Gastroesophageal sphincter (tissue), 4 donors: ENCODE results near the gene TTC32. TPM values are rescaled to one million over a fixed set of nuclear protein-coding genes. Genes with fewer than 3 reads are reported as not detected.

Experiments used
- ATAC-seq: fragments of 150-250 bp; one replicate; pipeline ENCODE4 v1.9.1; 2016; ENCODE audit warnings: mild to moderate bottlenecking, moderate library complexity
- H3K27ac ChIP-seq, 4 donors: fragments of 200-600 bp; sonication (generic) in 3 of 4; 1 replicate in 3 of 4; 2 replicates in 1 of 4; pipeline ENCODE4 v1.5.1; 2016 to 2019
- H3K27me3 ChIP-seq: fragments of 200-600 bp; sonication (generic); one replicate; pipeline ENCODE4 v1.5.1; 2019
- H3K36me3 ChIP-seq, 2 donors: fragments of 200-600 bp; sonication (generic); one replicate each; pipeline ENCODE4 v1.5.1; 2019; ENCODE audit warnings: control low read depth in 1 of 2
- H3K4me1 ChIP-seq, 3 donors: fragments of 200-600 bp; sonication (generic); 1 replicate in 2 of 3; 2 replicates in 1 of 3; pipeline ENCODE4 v1.5.1; 2016 to 2019; ENCODE audit warnings: control low read depth in 2 of 3
- H3K4me3 ChIP-seq, 2 donors: fragments of 200-600 bp; sonication (generic); one replicate each; pipeline ENCODE4 v1.5.1; 2019; ENCODE audit warnings: mild to moderate bottlenecking in 1 of 2, moderate library complexity in 1 of 2
- H3K9me3 ChIP-seq, 3 donors: fragments of 200-600 bp; sonication (generic); one replicate each; pipeline ENCODE4 v1.5.1; 2017 to 2019; ENCODE audit warnings: control low read depth in 2 of 3
- CTCF ChIP-seq, 4 experiments: fragments of 200-600 bp in 2 of 4; fragments of 450-650 bp in 2 of 4; sonication (generic) in 1 of 4; IDR thresholded peaks; one replicate each; pipeline ENCODE4 v1.5.1; 2017 to 2019; ENCODE audit warnings: antibody characterized with exemption in 4 of 4, mild to moderate bottlenecking in 2 of 4, moderate library complexity in 2 of 4
- EP300 ChIP-seq: sonication (generic); formaldehyde crosslinking; IDR thresholded peaks from one replicate; pipeline ENCODE4 v1.6.1; 2017; ENCODE audit warnings: antibody characterized with exemption, mild to moderate bottlenecking
- POLR2A ChIP-seq, 2 donors: fragments of 450-650 bp; IDR thresholded peaks; one replicate each; pipeline ENCODE4 v1.6.1; 2017; ENCODE audit warnings: antibody characterized with exemption in 2 of 2, mild to moderate bottlenecking in 2 of 2, moderate library complexity in 1 of 2
- POLR2AphosphoS5 ChIP-seq: sonication (generic); formaldehyde crosslinking; IDR thresholded peaks from one replicate; pipeline ENCODE4 v1.6.1; 2017; ENCODE audit warnings: antibody characterized with exemption
- WGBS, 2 donors: methylation state at CpG; one replicate each; pipeline ENCODE4 v1.1.5; 2018; ENCODE audit warnings: low coverage in 1 of 2; 5-methylcytosine and 5-hydroxymethylcytosine counted together
- total RNA-seq, 4 donors: library from RNA; depleted of rRNA; stranded (reverse); fragments of >200 nt; gene quantifications; one replicate each; pipeline ENCODE4 v1.1.0, GENCODE V29; 2016

Gene TTC32
- 10 to 100 TPM; 17.1 to 37.5 (median 17.9) TPM for total RNA-seq

- Histone ChIP-seq H3K27ac (peak within 1 kb of the TSS; percentile 76 to 96 (median 95)), H3K4me3 (peak within 1 kb of the TSS; percentile 79 to 83), H3K4me1 (peaks cover 15 to 49% (median 22%) of the 10 kb centered on the region in 3 donors), H3K9me3 (no peaks in the 10 kb centered on the region), H3K36me3 (no peaks in the 10 kb centered on the region), H3K27me3 (no peaks in the 10 kb centered on the region)
- 0 to 2% methylated on average over 5 to 21 of the region's 65 CpGs for WGBS, 2 donors
- peak; percentile 96 for ATAC-seq
- peak; percentile 75 for TF ChIP-seq POLR2AphosphoS5
- TF ChIP-seq CTCF (IDR thresholded peaks at IDR 0.05) = peak in 2 of 4 experiments; percentile 3 to 35
- TF ChIP-seq EP300 = no peak
- peak; percentile 82 to 87 for TF ChIP-seq POLR2A (IDR thresholded peaks at IDR 0.05)
Observed at GRCh38 chr2:19901442-19902215, at the start of gene TTC32. TTC32 (minus strand) TSS chr2:19901983; CDS start chr2:19901854, 129 bp downstream.

GRCh38 chr2:19949071-19949470, 47.3 kb upstream of the TTC32 start:
- no peak for ATAC-seq
- Histone ChIP-seq H3K27ac (no peak overlapping the region), H3K9me3 (no peaks in the 10 kb centered on the region)

GRCh38 chr2:19947184-19947940, 45.6 kb upstream of the TTC32 start:
- ATAC-seq = no peak
- Histone ChIP-seq H3K4me3 (no peak overlapping the region), H3K4me1 (peaks cover 0 to 12% (median 0%) of the 10 kb centered on the region in 3 donors), H3K27me3 (no peaks in the 10 kb centered on the region), H3K36me3 (peaks cover 0 to 24% of the 10 kb centered on the region in 2 donors), H3K27ac (no peak overlapping the region), H3K9me3 (no peaks in the 10 kb centered on the region)
- 75 to 77% methylated on average over 4 of the region's 4 CpGs for WGBS, 2 donors
- TF ChIP-seq POLR2A (IDR thresholded peaks at IDR 0.05) = no peak
- TF ChIP-seq CTCF (IDR thresholded peaks at IDR 0.05) = no peak
- TF ChIP-seq EP300 = no peak
- TF ChIP-seq POLR2AphosphoS5 = no peak

More at GRCh38 chr2:19949071-19949470, 47.3 kb upstream of the TTC32 start:
- H3K4me3 ChIP-seq = no peak overlapping the region
- TF ChIP-seq CTCF (IDR thresholded peaks at IDR 0.05) (no peak), EP300 (no peak), POLR2AphosphoS5 (no peak), POLR2A (IDR thresholded peaks at IDR 0.05) (no peak)
- no peaks in the 10 kb centered on the region for H3K27me3 ChIP-seq
- peaks cover 0 to 33% of the 10 kb centered on the region in 2 donors for H3K36me3 ChIP-seq
- H3K4me1 ChIP-seq = peaks cover 0 to 12% (median 0%) of the 10 kb centered on the region in 3 donors

- Histone ChIP-seq H3K27me3 (no peaks in the 10 kb centered on the region), H3K9me3 (no peaks in the 10 kb centered on the region), H3K27ac (no peak overlapping the region), H3K4me1 (peaks cover 0 to 8% (median 0%) of the 10 kb centered on the region in 3 donors), H3K36me3 (peaks cover 0 to 14% of the 10 kb centered on the region in 2 donors), H3K4me3 (no peak overlapping the region)
- 50 to 78% methylated on average over 1 to 2 of the region's 2 CpGs for WGBS, 2 donors
- no peak for ATAC-seq
- no peak for TF ChIP-seq CTCF (IDR thresholded peaks at IDR 0.05)
- TF ChIP-seq POLR2A (IDR thresholded peaks at IDR 0.05) = no peak
- TF ChIP-seq POLR2AphosphoS5 = no peak
- no peak for TF ChIP-seq EP300
Observed at GRCh38 chr2:19944205-19944845, 42.5 kb upstream of the TTC32 start.
